Glutamatergic neuron (in vitro differentiated cells): ENCODE data around the gene FBXO27. TPM values are rescaled to one million over a fixed set of nuclear protein-coding genes. Genes with fewer than 3 reads are reported as not detected.
"Not testable (repeated sequence)": the region's sequence is repeated elsewhere in the genome, so short reads cannot be mapped to it uniquely, and the experiment has no call there.

Source experiments
- DNase-seq: peaks from one replicate; pipeline ENCODE4 v3.0.0; 2022
- H3K27ac Mint-ChIP-seq: one replicate; pipeline ENCODE4 v1.8.0; 2020; ENCODE audit warnings: mild to moderate bottlenecking, mixed read lengths, inconsistent platforms; ENCODE audit not compliant: unreplicated experiment
- H3K27me3 Mint-ChIP-seq: one replicate; pipeline ENCODE4 v1.8.0; 2020; ENCODE audit warnings: mild to moderate bottlenecking, moderate library complexity, mixed read lengths, inconsistent platforms; ENCODE audit not compliant: unreplicated experiment
- H3K36me3 Mint-ChIP-seq: one replicate; pipeline ENCODE4 v1.8.0; 2020; ENCODE audit warnings: mild to moderate bottlenecking, mixed read lengths, inconsistent platforms; ENCODE audit not compliant: unreplicated experiment
- H3K4me1 Mint-ChIP-seq: one replicate; pipeline ENCODE4 v1.8.0; 2020; ENCODE audit warnings: mild to moderate bottlenecking, low read depth, mixed read lengths, inconsistent platforms; ENCODE audit not compliant: unreplicated experiment
- H3K4me3 Mint-ChIP-seq: one replicate; pipeline ENCODE4 v1.8.0; 2020; ENCODE audit warnings: mild to moderate bottlenecking, mixed read lengths, inconsistent platforms; ENCODE audit not compliant: unreplicated experiment
- H3K9me3 Mint-ChIP-seq: one replicate; pipeline ENCODE4 v1.8.0; 2020; ENCODE audit warnings: mild to moderate bottlenecking, moderate library complexity, mixed read lengths, inconsistent platforms; ENCODE audit not compliant: unreplicated experiment
- total RNA-seq: library from RNA; stranded (reverse); fragmentation: NEBNext Ultra II Directional; extraction: Animal tissue kit (Norgen Biotek cat#: 25700); gene quantifications from one replicate; pipeline ENCODE4 v1.2.1, GENCODE V29; 2021; ENCODE audit not compliant: unreplicated experiment
- TF ChIP-seq, protein P1 (sequence below): fragments of 200-600 bp; sonication (generic); IDR thresholded peaks from one replicate; pipeline ENCODE4 v1.5.0; 2021; ENCODE audit not compliant: partially characterized antibody, unreplicated experiment

Gene FBXO27
- total RNA-seq, 1 donor from 2014 or later: 2.2 TPM

DNA sequence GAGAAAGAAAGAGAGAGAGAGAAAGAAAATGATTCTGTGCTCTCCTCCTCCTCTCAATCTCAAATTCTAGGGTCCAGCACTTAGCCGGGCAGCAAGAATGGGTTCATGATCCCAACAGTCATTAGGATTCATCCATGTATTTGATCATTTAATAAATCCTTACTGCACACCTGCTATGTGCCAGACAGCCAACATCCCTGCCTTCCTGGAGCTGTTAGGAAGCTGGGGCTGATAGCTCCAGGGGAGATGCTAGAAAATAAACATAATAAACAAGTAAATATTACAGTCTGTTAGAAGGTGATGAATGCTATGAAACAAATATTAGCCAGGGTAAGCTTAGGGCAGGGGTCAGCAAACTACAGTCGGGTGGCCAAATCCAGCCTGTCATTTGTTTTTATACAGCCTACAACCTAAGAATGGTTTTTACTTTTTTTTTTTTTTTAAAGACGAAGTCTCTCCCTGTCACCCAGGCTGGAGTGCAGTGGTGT, 41.9 kb upstream of the FBXO27 start:
- H3K4me1 Mint-ChIP-seq: no peaks in the 10 kb centered on the region
- no peak for DNase-seq
- peaks cover 4% of the 10 kb centered on the region for H3K27me3 Mint-ChIP-seq
- no peaks in the 10 kb centered on the region for H3K36me3 Mint-ChIP-seq
- H3K4me3 Mint-ChIP-seq: no peak overlapping the region
- peaks cover 1% of the 10 kb centered on the region for H3K9me3 Mint-ChIP-seq
- TF ChIP-seq, protein P1, sequence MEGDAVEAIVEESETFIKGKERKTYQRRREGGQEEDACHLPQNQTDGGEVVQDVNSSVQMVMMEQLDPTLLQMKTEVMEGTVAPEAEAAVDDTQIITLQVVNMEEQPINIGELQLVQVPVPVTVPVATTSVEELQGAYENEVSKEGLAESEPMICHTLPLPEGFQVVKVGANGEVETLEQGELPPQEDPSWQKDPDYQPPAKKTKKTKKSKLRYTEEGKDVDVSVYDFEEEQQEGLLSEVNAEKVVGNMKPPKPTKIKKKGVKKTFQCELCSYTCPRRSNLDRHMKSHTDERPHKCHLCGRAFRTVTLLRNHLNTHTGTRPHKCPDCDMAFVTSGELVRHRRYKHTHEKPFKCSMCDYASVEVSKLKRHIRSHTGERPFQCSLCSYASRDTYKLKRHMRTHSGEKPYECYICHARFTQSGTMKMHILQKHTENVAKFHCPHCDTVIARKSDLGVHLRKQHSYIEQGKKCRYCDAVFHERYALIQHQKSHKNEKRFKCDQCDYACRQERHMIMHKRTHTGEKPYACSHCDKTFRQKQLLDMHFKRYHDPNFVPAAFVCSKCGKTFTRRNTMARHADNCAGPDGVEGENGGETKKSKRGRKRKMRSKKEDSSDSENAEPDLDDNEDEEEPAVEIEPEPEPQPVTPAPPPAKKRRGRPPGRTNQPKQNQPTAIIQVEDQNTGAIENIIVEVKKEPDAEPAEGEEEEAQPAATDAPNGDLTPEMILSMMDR: no peak
- H3K27ac Mint-ChIP-seq: no peak overlapping the region

DNA sequence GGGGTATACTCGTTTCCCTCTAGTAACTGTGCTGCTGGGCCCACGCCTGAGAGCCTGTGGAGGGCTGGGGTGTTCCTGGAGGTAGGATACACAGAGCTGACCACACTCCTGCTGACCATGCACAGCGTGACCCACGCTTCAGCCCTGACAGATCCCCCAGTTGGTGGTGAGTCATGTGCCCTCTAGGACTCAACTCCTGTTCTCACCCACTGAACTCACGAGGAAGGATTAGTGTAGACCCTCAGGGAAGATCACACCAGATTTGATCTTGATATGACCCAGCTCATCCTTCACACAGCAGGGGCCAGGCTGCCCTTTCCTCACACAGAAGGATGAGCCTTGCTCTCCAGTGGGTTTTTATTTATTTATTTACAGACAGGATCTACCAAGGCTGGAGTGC, 38.5 kb upstream of the FBXO27 start:
- Mint-ChIP-seq H3K4me1 (no peaks in the 10 kb centered on the region), H3K27ac (no peak overlapping the region)

DNA sequence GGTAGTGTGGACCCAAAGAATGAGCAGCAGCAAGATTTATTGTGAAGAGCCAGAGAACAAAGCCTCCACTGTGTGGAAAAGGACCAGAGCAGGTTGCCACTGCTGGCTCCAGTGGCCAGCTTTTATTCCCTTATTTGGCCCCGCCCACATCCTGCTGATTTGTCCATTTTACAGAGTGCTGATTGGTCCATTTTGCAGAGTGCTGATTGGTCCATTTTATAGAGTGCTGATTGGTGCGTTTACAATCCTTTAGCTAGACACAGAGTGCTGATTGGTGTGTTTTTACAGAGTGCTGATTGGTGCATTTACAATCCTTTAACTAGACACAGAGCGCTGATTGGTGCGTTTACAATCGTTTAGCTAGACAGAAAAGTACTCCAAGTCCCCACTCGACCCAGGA, 35.9 kb upstream of the FBXO27 start:
- not testable (repeated sequence) for H3K9me3 Mint-ChIP-seq, H3K4me1 Mint-ChIP-seq, H3K27ac Mint-ChIP-seq, DNase-seq, H3K4me3 Mint-ChIP-seq, H3K36me3 Mint-ChIP-seq, H3K27me3 Mint-ChIP-seq

More for the DNA sequence above, 38.5 kb upstream of the FBXO27 start:
- DNase-seq: no peak
- TF ChIP-seq, protein P1: no peak
- Mint-ChIP-seq H3K4me3 (no peak overlapping the region), H3K36me3 (no peaks in the 10 kb centered on the region), H3K9me3 (peaks cover 2% of the 10 kb centered on the region), H3K27me3 (no peaks in the 10 kb centered on the region)

DNA sequence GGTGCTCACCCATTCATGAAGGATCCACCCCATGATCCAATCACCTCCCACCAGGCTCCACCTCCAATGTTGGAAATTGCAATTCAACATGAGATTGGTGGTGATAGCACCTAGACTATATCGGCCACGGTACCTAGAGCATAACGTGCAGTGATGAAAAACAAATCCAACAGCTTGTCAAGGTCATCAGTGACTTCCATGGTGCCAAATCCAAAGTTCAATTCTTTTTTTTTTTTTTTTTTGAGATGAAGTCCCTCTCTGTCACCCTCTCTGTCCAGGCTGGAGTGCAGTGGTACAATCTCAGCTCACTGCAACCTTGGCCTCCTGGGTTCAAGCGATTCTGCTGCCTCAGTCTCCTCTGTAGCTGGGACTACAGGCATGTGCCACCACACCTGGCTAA, 34.8 kb upstream of the FBXO27 start:
- Mint-ChIP-seq H3K27ac (no peak overlapping the region), H3K9me3 (peaks cover 2% of the 10 kb centered on the region), H3K4me1 (no peaks in the 10 kb centered on the region), H3K27me3 (no peaks in the 10 kb centered on the region), H3K36me3 (no peaks in the 10 kb centered on the region), H3K4me3 (no peak overlapping the region)
- no peak for DNase-seq
- TF ChIP-seq, protein P1: no peak

DNA sequence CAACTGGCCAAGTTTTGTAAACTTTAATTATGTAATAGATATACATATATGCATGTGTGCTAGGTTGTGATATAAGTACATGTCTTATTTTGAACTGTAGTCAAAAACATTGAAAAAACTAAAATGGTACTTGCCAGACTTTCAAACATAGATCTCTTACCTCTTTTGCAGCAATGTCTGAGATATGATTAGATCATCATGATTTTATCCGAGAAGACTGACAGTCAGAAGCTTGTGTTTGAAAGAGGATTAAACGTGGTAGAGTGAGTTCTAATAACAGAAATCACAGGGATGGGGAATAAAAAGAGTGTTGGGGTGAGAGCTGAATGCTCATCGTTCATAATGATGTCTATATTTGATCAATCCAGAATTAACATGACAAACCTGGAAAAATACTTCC, 33.6 kb upstream of the FBXO27 start:
- Mint-ChIP-seq H3K27ac (no peak overlapping the region), H3K4me3 (no peak overlapping the region), H3K36me3 (no peaks in the 10 kb centered on the region), H3K27me3 (no peaks in the 10 kb centered on the region), H3K4me1 (no peaks in the 10 kb centered on the region), H3K9me3 (peaks cover 2% of the 10 kb centered on the region)
- DNase-seq: no peak
- TF ChIP-seq, protein P1: no peak
